Lower leg skin (tissue), 3 donors: ENCODE data around the gene GABPB2.

Experiments
- CTCF ChIP-seq, 3 donors: fragments of 450-650 bp; IDR thresholded peaks; one replicate each; pipeline ENCODE4 v1.5.1; 2016; ENCODE audit warnings: antibody characterized with exemption in 3 of 3, mild to moderate bottlenecking in 3 of 3, moderate library complexity in 2 of 3
- POLR2A ChIP-seq, 2 donors: fragments of 450-650 bp; IDR thresholded peaks; one replicate each; pipeline ENCODE4 v1.6.1; 2016 to 2017; ENCODE audit warnings: antibody characterized with exemption in 2 of 2, mild to moderate bottlenecking in 1 of 2, moderate library complexity in 1 of 2

- TF ChIP-seq POLR2A (IDR thresholded peaks at IDR 0.05) = no peak
- no peak for TF ChIP-seq CTCF (IDR thresholded peaks at IDR 0.05)
Observed at GRCh38 chr1:151054971-151055547, 15.5 kb upstream of the GABPB2 start.
